ENCODE results near the gene ATP6V0B. TPM values are rescaled to one million over a fixed set of nuclear protein-coding genes. Genes with fewer than 3 reads are reported as not detected.
A peak's percentile ranks its signal among the peaks of the same experiment; 100 is the strongest.

The ATP6V0B gene
- total and polyA plus RNA-seq, 9 of the 15 experiments (the other 6 are each of a cell fraction or from before 2014, with no cell fraction given): 137 to 328 (median 220) TPM

- in situ Hi-C loops (cut with MboI) (no loop called here), intact Hi-C loops (cut with micrococcal nuclease) (loop anchor here (10.0 kb wide), 1 partner anchor 297 kb away; no protein-coding TSS in a partner anchor)
- Histone ChIP-seq H2AFZ (ENCODE audit: low read depth, low read length) (no peak overlapping the region), H4K20me1 (replicated peaks; ENCODE audit: control insufficient read depth, insufficient read depth, low read length) (no peaks in the 10 kb centered on the region), H3K9ac (ENCODE audit: insufficient read depth in 1 of 2, low read depth in 2 of 2, low read length in 2 of 2) (peak overlapping the region in 1 of 2 experiments; percentile 49; a peak in 2 of 4 replicates), H3K27ac (ENCODE audit: extremely low read depth, low read depth, low read length) (no peak overlapping the region), H3K36me3 (ENCODE audit: control insufficient read depth, insufficient read depth, low read length) (no peaks in the 10 kb centered on the region), H3K9me3 (replicated peaks; ENCODE audit: control insufficient read depth, insufficient read depth, low read depth, low read length) (no peaks in the 10 kb centered on the region), H3K4me3 (no peak overlapping the region), H3K4me2 (ENCODE audit: insufficient read depth, low read length) (no peak overlapping the region), H3K4me1 (replicated peaks in 1 of 2; ENCODE audit: control insufficient read depth in 2 of 2, insufficient read depth in 2 of 2, low read length in 2 of 2) (peaks cover 5 to 64% of the 10 kb centered on the region in 2 experiments; a peak in 4 of 5 replicates), H3K79me2 (ENCODE audit: control insufficient read depth, insufficient read depth, low read length) (no peaks in the 10 kb centered on the region), H3K27me3 (ENCODE audit: control insufficient read depth in 2 of 2, insufficient read depth in 2 of 2, low read length in 2 of 2) (no peaks in the 10 kb centered on the region), H3K9me1 (ENCODE audit: control insufficient read depth, insufficient read depth, low read length) (peaks cover 5% of the 10 kb centered on the region)
- POLR2A ChIA-PET: interaction anchor here (0.6 to 1.5 kb wide), 3 partner anchors 13 to 112 kb away, joined by 3 to 7 read pairs (median 3); no protein-coding TSS in a partner anchor
- no TSS peak for BruUV-seq (replicated peaks)
- CTCF ChIA-PET (ENCODE audit: low intra/inter-chr PET ratio): no interaction called here
- TF ChIP-seq WHSC1 (IDR thresholded peaks at IDR 0.05; ENCODE audit: low read length) (no peak), ZNF717 (CRISPR knock-in tag; IDR thresholded peaks at IDR 0.05) (no peak), MAFF (IDR thresholded peaks at IDR 0.05; ENCODE audit: low read length) (no peak), KHSRP (IDR thresholded peaks at IDR 0.05) (no peak), SMAD3 (CRISPR knock-in tag; conservative IDR thresholded peaks at IDR 0.05) (no peak)
- TF ChIP-seq, protein P1, sequence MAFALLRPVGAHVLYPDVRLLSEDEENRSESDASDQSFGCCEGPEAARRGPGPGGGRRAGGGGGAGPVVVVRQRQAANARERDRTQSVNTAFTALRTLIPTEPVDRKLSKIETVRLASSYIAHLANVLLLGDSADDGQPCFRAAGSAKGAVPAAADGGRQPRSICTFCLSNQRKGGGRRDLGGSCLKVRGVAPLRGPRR (CRISPR knock-in tag; IDR thresholded peaks at IDR 0.05): no peak
- TF ChIP-seq, protein P2, sequence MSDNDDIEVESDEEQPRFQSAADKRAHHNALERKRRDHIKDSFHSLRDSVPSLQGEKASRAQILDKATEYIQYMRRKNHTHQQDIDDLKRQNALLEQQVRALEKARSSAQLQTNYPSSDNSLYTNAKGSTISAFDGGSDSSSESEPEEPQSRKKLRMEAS (CRISPR knock-in tag; IDR thresholded peaks at IDR 0.05): 0 out of 2 replicates have a peak, but pooled peaks have one; percentile 27
- DNase-seq (ENCODE audit: extremely low read depth in 1 of 4, low spot score in 3 of 4) (no peak), FAIRE-seq (no peak), ATAC-seq (no peak)
- 73% methylated on average over 18 of the region's 22 CpGs for WGBS (ENCODE audit: insufficient coverage, low coverage, missing lambda C conversion rate)
Measured at GRCh38 chr1:43997295-43997999, 22.7 kb downstream of the ATP6V0B start.

Measured in K562 (cell line).